HG03354 (cell line): ENCODE results near the gene NLRP11.
"Not testable (repeated sequence)": the region's sequence is repeated elsewhere in the genome, so short reads cannot be mapped to it uniquely, and the experiment has no call there.

Experiments
- ATAC-seq: cut with Tn5 transposase; IDR thresholded peaks from one replicate; pipeline ENCODE4 v1.9.1; 2021; ENCODE audit warnings: mild to moderate bottlenecking; ENCODE audit not compliant: unreplicated experiment, poor library complexity, severe bottlenecking

NLRP11 gene

DNA sequence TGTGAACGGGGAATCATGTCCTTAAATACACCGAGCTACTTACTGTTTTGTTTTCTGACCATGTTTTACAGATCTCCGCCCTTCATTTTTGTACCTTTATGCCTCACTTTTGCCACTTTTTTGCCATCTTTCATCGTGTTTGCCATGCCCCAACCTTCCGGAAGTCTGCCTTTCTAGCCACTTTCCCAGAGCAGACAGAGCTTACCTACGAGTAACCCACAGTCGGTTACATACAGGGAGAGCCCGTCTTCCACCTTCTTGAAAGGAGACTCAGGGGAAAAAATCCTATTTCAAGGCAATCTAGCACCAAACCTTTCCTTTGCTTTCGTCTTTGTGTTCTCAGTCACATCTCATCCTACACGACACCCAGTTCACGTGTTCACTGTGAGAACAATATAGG is 36.8 kb downstream of the NLRP11 start:
- ATAC-seq = no peak

GRCh38 chr19:55781112-55781511 is 50.7 kb downstream of the NLRP11 start:
- ATAC-seq = no peak

GRCh38 chr19:55778331-55778730 is 53.5 kb downstream of the NLRP11 start:
- ATAC-seq = no peak

GRCh38 chr19:55777528-55777927 is 54.3 kb downstream of the NLRP11 start:
- ATAC-seq = no peak

DNA sequence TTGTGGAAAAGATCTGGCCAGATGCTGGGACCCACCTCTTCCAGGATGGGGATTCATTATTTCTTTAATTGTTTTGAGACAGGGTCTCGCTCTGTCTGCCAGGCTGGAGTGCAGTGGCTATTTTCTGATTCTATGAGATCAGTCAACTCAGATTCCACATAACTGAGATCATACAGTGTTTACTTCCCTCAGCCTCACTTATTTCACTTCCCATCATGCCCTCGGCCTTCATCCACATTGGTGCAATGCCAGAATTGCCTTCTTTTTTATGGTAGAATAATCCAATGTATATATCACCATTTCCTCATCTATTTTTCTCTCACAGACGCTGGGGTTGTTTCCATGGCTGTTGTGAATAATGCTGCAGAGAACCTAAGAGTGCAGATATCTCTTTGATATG is 62.2 kb downstream of the NLRP11 start:
- ATAC-seq = not testable (repeated sequence)

DNA sequence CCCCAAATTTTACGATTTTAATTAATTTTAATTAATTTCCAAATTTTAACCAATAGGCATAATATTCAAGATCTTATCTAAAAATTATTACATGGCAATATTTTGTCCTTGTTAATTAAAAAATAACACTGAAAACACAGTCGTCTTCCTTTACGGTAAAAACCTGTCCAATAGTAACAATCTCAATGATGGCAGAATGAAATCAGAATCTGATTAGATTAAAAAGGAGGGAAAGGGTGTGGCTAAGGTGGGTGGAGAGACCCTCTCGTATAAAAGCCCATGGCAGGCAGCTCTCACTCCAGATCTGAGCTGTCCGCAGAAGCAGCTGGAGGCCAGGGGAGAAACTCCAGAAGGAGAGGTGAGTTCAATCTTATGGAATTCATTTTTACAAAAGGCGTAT is 63.0 kb downstream of the NLRP11 start, which contains the start of gene RFPL4AL1:
Gene RFPL4AL1, plus strand, starts transcription at position 301 of the 400 bp plus-strand sequence. CDS start 2,687 bp downstream, outside the sequence.
- not testable (repeated sequence) for ATAC-seq

DNA sequence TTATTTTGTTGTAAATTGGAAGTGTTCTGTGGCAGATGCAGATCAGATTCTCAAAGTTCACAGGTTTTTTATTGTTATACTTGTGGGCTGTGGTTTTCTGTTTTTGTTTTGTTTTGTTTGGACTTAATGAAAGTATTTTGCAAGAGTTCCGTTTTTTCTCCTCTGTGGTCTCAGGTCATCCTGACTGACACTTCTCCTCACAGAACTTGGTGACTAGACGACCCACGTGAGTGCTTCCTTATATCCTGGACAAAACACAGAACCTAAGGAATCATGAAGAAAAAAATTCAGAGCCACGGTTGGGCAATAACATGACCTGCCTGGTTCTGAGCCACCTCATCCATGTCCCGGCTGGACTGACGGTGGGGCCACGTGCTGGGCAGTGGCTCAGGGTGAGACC is 65.3 kb downstream of the NLRP11 start:
- no peak for ATAC-seq

DNA sequence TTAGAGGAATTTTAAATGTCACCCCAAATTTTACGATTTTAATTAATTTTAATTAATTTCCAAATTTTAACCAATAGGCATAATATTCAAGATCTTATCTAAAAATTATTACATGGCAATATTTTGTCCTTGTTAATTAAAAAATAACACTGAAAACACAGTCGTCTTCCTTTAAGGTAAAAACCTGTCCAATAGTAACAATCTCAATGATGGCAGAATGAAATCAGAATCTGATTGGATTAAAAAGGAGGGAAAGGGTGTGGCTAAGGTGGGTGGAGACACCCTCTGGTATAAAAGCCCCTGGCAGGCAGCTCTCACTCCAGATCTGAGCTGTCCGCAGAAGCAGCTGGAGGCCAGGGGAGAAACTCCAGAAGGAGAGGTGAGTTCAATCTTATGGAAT is 73.0 kb downstream of the NLRP11 start, which contains the start of gene RFPL4A:
Gene RFPL4A, plus strand, starts transcription at position 301 of the 400 bp plus-strand sequence. CDS start 2,704 bp downstream, outside the sequence.
- not testable (repeated sequence) for ATAC-seq

- not testable (repeated sequence) for ATAC-seq
Measured at GRCh38 chr19:55756808-55757207, 75.0 kb downstream of the NLRP11 start.

- ATAC-seq = no peak
Measured at GRCh38 chr19:55753401-55753800, 78.4 kb downstream of the NLRP11 start.

GRCh38 chr19:55750715-55751114 is 81.1 kb downstream of the NLRP11 start:
- ATAC-seq = no peak

GRCh38 chr19:55738302-55738701 is 93.5 kb downstream of the NLRP11 start, which contains the start of gene NLRP9:
TSS of gene NLRP9 (minus strand) at chr19:55738402. CDS start at chr19:55738374, 28 bp downstream.
- ATAC-seq = no peak
